GM12878 (cell line): ENCODE data around the gene PTPN21.

Experiments used
- ATF7 ChIP-seq: fragments of 450-650 bp; IDR thresholded peaks from 2 replicates; pipeline ENCODE4 v1.6.1; 2016; ENCODE audit warnings: low read depth, mild to moderate bottlenecking
- CEBPB ChIP-seq, 2 experiments: fragments of 150-350 bp in 1 of 2; IDR thresholded peaks; 2 replicates each; pipeline ENCODE4 v1.6.1; 2012 to 2014; ENCODE audit warnings: low read depth in 2 of 2, low read length in 2 of 2, borderline replicate concordance in 1 of 2, inconsistent platforms in 1 of 2
- EED ChIP-seq: sonication (generic); IDR thresholded peaks from 2 replicates; pipeline ENCODE4 v1.6.1; 2016; ENCODE audit warnings: antibody characterized with exemption, low read depth
- EP300 ChIP-seq, 2 experiments: fragments of 150-350 bp in 1 of 2; IDR thresholded peaks; 2 replicates each; pipeline ENCODE4 v1.6.1; 2011 to 2012; ENCODE audit warnings: low read depth in 2 of 2, low read length in 2 of 2, borderline replicate concordance in 1 of 2, improper control_type of control experiment in 1 of 2, inconsistent platforms in 1 of 2; ENCODE audit not compliant: control insufficient read depth in 1 of 2
- EZH2 ChIP-seq: IDR thresholded peaks from 2 replicates; pipeline ENCODE4 v1.6.1; 2012; ENCODE audit warnings: low read depth, mild to moderate bottlenecking, control low read depth, inconsistent platforms, low read length, borderline replicate concordance; ENCODE audit not compliant: control insufficient read depth
- FOXK2 ChIP-seq: fragments of 450-650 bp; IDR thresholded peaks from 2 replicates; pipeline ENCODE4 v1.6.1; 2017; ENCODE audit warnings: mild to moderate bottlenecking, moderate library complexity
- MEF2A ChIP-seq: IDR thresholded peaks from 2 replicates; pipeline ENCODE4 v1.6.1; 2011; ENCODE audit warnings: low read depth, mild to moderate bottlenecking, low read length, moderate library complexity; ENCODE audit not compliant: insufficient read depth
- POLR2A ChIP-seq: IDR thresholded peaks from 2 replicates; pipeline ENCODE4 v1.6.1; 2011; ENCODE audit warnings: low read depth, mild to moderate bottlenecking, low read length
- RFX5 ChIP-seq: IDR thresholded peaks from 2 replicates; pipeline ENCODE4 v1.6.1; 2011; ENCODE audit warnings: low read depth, low read length, improper control_type of control experiment
- SMAD1 ChIP-seq: fragments of 450-650 bp; IDR thresholded peaks from 2 replicates; pipeline ENCODE4 v1.6.1; 2018; ENCODE audit warnings: mild to moderate bottlenecking, low read depth; ENCODE audit not compliant: partially characterized antibody
- TBL1XR1 ChIP-seq: IDR thresholded peaks from 2 replicates; pipeline ENCODE4 v1.6.1; 2012; ENCODE audit warnings: low read depth, low read length, improper control_type of control experiment
- TF ChIP-seq, protein P1 (sequence below), 3 experiments: IDR thresholded peaks in 2 of 3; conservative IDR thresholded peaks in 1 of 3; 2 replicates each; pipeline ENCODE4 v1.5.1; 2011; ENCODE audit warnings: low read depth in 3 of 3, low read length in 3 of 3, mild to moderate bottlenecking in 3 of 3, control low read depth in 2 of 3, moderate library complexity in 2 of 3, inconsistent platforms in 1 of 3, mixed read lengths in 1 of 3; ENCODE audit not compliant: control insufficient read depth in 2 of 3, insufficient read depth in 1 of 3; ENCODE audit errors: extremely low read depth in 1 of 3
- TF ChIP-seq, protein P2 (sequence below): fragments of 450-650 bp; IDR thresholded peaks from 2 replicates; pipeline ENCODE4 v1.6.1; 2017; ENCODE audit warnings: mild to moderate bottlenecking

DNA sequence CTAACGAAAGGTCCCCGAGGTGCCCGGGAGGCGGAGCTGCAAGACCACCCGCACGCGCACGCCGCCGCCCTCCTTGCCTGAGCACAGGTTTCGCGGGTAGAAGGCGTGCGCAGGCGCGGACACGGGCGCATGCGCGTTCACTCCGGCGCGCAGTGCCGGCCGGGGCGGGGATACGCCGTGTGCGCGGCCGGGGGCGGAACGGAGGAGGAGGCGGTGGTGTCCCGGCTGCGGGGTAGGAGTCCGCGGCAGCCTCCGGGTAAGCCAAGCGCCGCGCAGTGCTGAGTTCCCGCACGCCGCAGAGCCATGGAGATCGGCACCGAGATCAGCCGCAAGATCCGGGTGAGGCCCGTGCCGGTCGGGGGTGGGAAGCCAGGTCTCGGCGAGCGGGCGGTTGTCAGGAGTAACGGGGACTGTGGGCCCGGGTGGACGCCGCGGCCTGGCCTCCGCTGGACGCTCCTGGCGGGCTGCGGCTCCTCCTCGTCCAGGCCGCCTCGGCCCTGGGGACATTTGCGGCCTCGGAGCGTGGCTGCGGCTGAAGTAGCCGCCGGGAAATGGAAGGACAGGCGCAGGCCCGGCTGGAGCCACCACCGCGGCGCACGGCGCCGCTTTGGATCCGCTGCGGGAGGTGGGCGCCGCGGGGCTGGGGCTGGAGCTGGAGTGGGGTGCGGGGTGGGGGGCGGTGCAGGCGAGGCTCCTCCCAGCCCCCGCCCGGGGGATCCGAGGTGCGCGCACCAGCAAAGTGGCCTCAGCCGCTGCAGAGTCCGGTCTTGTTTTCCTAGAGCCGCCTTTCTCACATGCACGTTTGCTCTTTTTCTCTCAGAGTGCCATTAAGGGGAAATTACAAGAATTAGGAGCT, 8.3 kb upstream of the PTPN21 start, which contains the start of gene ZC3H14:
- TF ChIP-seq, protein P1, sequence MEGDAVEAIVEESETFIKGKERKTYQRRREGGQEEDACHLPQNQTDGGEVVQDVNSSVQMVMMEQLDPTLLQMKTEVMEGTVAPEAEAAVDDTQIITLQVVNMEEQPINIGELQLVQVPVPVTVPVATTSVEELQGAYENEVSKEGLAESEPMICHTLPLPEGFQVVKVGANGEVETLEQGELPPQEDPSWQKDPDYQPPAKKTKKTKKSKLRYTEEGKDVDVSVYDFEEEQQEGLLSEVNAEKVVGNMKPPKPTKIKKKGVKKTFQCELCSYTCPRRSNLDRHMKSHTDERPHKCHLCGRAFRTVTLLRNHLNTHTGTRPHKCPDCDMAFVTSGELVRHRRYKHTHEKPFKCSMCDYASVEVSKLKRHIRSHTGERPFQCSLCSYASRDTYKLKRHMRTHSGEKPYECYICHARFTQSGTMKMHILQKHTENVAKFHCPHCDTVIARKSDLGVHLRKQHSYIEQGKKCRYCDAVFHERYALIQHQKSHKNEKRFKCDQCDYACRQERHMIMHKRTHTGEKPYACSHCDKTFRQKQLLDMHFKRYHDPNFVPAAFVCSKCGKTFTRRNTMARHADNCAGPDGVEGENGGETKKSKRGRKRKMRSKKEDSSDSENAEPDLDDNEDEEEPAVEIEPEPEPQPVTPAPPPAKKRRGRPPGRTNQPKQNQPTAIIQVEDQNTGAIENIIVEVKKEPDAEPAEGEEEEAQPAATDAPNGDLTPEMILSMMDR (IDR thresholded peaks at IDR 0.05 in 2 of 3, conservative IDR thresholded peaks at IDR 0.05 in 1 of 3; ENCODE audit: control insufficient read depth in 2 of 3, extremely low read depth in 1 of 3, insufficient read depth in 1 of 3, low read depth in 3 of 3, low read length in 3 of 3): peak; percentile 21 to 40 (median 25); a peak in 4 of 6 replicates
- peak; percentile 92 for TF ChIP-seq POLR2A
- TF ChIP-seq, protein P2, sequence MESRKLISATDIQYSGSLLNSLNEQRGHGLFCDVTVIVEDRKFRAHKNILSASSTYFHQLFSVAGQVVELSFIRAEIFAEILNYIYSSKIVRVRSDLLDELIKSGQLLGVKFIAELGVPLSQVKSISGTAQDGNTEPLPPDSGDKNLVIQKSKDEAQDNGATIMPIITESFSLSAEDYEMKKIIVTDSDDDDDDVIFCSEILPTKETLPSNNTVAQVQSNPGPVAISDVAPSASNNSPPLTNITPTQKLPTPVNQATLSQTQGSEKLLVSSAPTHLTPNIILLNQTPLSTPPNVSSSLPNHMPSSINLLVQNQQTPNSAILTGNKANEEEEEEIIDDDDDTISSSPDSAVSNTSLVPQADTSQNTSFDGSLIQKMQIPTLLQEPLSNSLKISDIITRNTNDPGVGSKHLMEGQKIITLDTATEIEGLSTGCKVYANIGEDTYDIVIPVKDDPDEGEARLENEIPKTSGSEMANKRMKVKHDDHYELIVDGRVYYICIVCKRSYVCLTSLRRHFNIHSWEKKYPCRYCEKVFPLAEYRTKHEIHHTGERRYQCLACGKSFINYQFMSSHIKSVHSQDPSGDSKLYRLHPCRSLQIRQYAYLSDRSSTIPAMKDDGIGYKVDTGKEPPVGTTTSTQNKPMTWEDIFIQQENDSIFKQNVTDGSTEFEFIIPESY: no peak
- no peak for TF ChIP-seq FOXK2
- no peak for TF ChIP-seq SMAD1
- no peak for TF ChIP-seq TBL1XR1
- TF ChIP-seq EP300 (IDR thresholded peaks at IDR 0.05; ENCODE audit: borderline replicate concordance in 1 of 2, control insufficient read depth in 1 of 2, low read depth in 2 of 2, low read length in 2 of 2): no peak
- TF ChIP-seq RFX5: no peak
- no peak for TF ChIP-seq MEF2A
- no peak for TF ChIP-seq CEBPB (IDR thresholded peaks at IDR 0.05; ENCODE audit: borderline replicate concordance in 1 of 2, low read depth in 2 of 2, low read length in 2 of 2)
- no peak; the same call in 1 of the 2 replicates for TF ChIP-seq EED
- TF ChIP-seq EZH2: no peak
- no peak for TF ChIP-seq ATF7
